DND-41 (cell line): ENCODE data around the gene COL15A1.

Source experiments
- ATAC-seq: fragments of 200-7000 bp; cut with Tn5 transposase; 3 replicates; pipeline ENCODE4 v1.9.1; 2021; ENCODE audit warnings: low read depth; ENCODE audit not compliant: insufficient read depth
- DNase-seq: peaks from one replicate; pipeline ENCODE4 v3.0.0-alpha.2; 2020
- H2AFZ ChIP-seq: 2 replicates; pipeline ENCODE4 v1.6.0; 2012; ENCODE audit warnings: low read depth, low read length
- H3K27ac ChIP-seq: 2 replicates; pipeline ENCODE4 v1.5.1; 2012; ENCODE audit warnings: low read length, inconsistent platforms
- H3K27me3 ChIP-seq: fragments of 200-600 bp; sonication (generic); 2 replicates; pipeline ENCODE4 v1.6.0; 2012; ENCODE audit warnings: low read length, mild to moderate bottlenecking, inconsistent platforms; ENCODE audit not compliant: insufficient read depth, poor library complexity
- H3K36me3 ChIP-seq: 2 replicates; pipeline ENCODE4 v1.5.1; 2012; ENCODE audit warnings: low read length, inconsistent platforms; ENCODE audit not compliant: insufficient read depth
- H3K4me1 ChIP-seq: 2 replicates; pipeline ENCODE4 v1.5.1; 2012; ENCODE audit warnings: mild to moderate bottlenecking, low read length; ENCODE audit not compliant: insufficient read depth
- H3K4me2 ChIP-seq: 2 replicates; pipeline ENCODE4 v1.6.0; 2012; ENCODE audit warnings: mild to moderate bottlenecking, moderate library complexity, low read length, inconsistent platforms; ENCODE audit not compliant: insufficient read depth
- H3K4me3 ChIP-seq, 2 experiments: fragments of 200-600 bp in 1 of 2; shearing (Covaris generic) in 1 of 2; 2 replicates each; pipeline ENCODE4 v1.5.1; 2012 to 2016; ENCODE audit warnings: inconsistent platforms in 2 of 2, low read length in 2 of 2, mild to moderate bottlenecking in 2 of 2, low read depth in 1 of 2, moderate library complexity in 1 of 2
- H3K79me2 ChIP-seq: 2 replicates; pipeline ENCODE4 v1.6.0; 2012; ENCODE audit warnings: low read length, inconsistent platforms; ENCODE audit not compliant: insufficient read depth
- H3K9ac ChIP-seq: 2 replicates; pipeline ENCODE4 v1.6.0; 2012; ENCODE audit warnings: low read depth, mild to moderate bottlenecking, inconsistent platforms, low read length, moderate library complexity
- H3K9me3 ChIP-seq: 2 replicates; pipeline ENCODE4 v1.5.1; 2012; ENCODE audit warnings: low read length, moderate library complexity, mild to moderate bottlenecking, inconsistent platforms; ENCODE audit not compliant: insufficient read depth, severe bottlenecking
- H4K20me1 ChIP-seq: 2 replicates; pipeline ENCODE4 v1.6.0; 2012; ENCODE audit warnings: low read length; ENCODE audit not compliant: insufficient read depth
- EZH2 ChIP-seq: IDR thresholded peaks from 3 replicates; pipeline ENCODE4 v1.6.1; 2012; ENCODE audit warnings: borderline replicate concordance, low read depth, mild to moderate bottlenecking, moderate library complexity, low read length, inconsistent platforms; ENCODE audit not compliant: severe bottlenecking
- TF ChIP-seq, protein P1 (sequence below): IDR thresholded peaks from 2 replicates; pipeline ENCODE4 v1.5.1; 2012; ENCODE audit warnings: borderline replicate concordance, low read length, moderate library complexity, mild to moderate bottlenecking; ENCODE audit not compliant: poor library complexity, severe bottlenecking; ENCODE audit errors: extremely low read depth

Gene COL15A1

DNA sequence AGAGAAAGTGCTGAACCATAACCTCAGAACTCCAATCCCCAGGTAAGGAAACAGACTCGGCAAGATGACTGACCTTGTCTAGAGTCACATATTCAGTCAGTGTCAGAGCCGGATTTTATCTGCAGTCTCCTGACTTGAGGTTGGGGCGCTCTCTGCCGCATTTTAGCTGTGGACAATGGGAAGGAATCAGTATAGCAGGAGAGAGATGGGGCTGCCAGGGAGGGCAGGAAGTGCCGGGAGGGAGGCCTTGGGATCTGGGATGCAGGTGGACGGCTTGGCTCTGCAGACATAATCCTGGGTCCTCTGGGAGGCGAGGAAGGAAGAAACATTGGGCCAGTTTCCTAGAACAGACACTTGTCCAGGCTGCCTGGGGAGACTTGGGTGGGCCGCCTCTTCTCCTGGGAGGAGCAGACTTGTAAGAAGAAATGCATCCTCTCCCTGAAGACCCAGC is 39.7 kb upstream of the COL15A1 start:
- no peaks in the 10 kb centered on the region for H4K20me1 ChIP-seq
- H3K4me1 ChIP-seq = no peaks in the 10 kb centered on the region
- ATAC-seq = no peak
- no peak overlapping the region for H3K9ac ChIP-seq
- TF ChIP-seq, protein P1, sequence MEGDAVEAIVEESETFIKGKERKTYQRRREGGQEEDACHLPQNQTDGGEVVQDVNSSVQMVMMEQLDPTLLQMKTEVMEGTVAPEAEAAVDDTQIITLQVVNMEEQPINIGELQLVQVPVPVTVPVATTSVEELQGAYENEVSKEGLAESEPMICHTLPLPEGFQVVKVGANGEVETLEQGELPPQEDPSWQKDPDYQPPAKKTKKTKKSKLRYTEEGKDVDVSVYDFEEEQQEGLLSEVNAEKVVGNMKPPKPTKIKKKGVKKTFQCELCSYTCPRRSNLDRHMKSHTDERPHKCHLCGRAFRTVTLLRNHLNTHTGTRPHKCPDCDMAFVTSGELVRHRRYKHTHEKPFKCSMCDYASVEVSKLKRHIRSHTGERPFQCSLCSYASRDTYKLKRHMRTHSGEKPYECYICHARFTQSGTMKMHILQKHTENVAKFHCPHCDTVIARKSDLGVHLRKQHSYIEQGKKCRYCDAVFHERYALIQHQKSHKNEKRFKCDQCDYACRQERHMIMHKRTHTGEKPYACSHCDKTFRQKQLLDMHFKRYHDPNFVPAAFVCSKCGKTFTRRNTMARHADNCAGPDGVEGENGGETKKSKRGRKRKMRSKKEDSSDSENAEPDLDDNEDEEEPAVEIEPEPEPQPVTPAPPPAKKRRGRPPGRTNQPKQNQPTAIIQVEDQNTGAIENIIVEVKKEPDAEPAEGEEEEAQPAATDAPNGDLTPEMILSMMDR = no peak
- no peak for TF ChIP-seq EZH2
- no peaks in the 10 kb centered on the region for H3K79me2 ChIP-seq
- no peak overlapping the region for H3K4me2 ChIP-seq
- no peaks in the 10 kb centered on the region for H3K27me3 ChIP-seq
- no peak overlapping the region for H3K27ac ChIP-seq
- H2AFZ ChIP-seq = no peak overlapping the region
- H3K4me3 ChIP-seq = no peak overlapping the region
- H3K9me3 ChIP-seq = no peaks in the 10 kb centered on the region
- DNase-seq = no peak
- no peaks in the 10 kb centered on the region for H3K36me3 ChIP-seq

DNA sequence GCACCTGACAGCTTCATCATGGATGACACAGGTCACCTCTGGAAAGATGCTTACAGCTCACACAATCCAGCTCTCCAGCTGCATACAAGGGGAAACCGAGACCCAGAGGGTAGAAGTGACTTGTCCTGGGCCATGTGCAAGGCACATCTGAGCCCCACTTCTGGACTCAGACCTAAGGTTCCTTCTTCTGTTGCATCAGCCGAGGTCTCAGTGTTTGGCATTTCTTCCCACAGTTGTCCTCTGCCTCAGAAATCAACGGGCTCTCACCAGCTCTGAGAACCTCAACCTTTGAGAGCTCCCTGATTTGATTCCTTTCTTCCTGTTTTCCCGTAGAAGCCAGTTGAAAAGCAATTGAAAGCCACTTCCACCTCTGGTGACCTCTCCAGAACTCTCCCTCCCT is 38.7 kb upstream of the COL15A1 start:
- Histone ChIP-seq H3K9ac (no peak overlapping the region), H4K20me1 (no peaks in the 10 kb centered on the region), H3K4me2 (no peak overlapping the region), H3K9me3 (no peaks in the 10 kb centered on the region), H3K79me2 (no peaks in the 10 kb centered on the region), H3K27me3 (no peaks in the 10 kb centered on the region), H3K27ac (no peak overlapping the region), H2AFZ (no peak overlapping the region), H3K36me3 (no peaks in the 10 kb centered on the region), H3K4me1 (no peaks in the 10 kb centered on the region), H3K4me3 (no peak overlapping the region)
- TF ChIP-seq, protein P1 = no peak
- no peak for TF ChIP-seq EZH2
- no peak for DNase-seq
- ATAC-seq = no peak

DNA sequence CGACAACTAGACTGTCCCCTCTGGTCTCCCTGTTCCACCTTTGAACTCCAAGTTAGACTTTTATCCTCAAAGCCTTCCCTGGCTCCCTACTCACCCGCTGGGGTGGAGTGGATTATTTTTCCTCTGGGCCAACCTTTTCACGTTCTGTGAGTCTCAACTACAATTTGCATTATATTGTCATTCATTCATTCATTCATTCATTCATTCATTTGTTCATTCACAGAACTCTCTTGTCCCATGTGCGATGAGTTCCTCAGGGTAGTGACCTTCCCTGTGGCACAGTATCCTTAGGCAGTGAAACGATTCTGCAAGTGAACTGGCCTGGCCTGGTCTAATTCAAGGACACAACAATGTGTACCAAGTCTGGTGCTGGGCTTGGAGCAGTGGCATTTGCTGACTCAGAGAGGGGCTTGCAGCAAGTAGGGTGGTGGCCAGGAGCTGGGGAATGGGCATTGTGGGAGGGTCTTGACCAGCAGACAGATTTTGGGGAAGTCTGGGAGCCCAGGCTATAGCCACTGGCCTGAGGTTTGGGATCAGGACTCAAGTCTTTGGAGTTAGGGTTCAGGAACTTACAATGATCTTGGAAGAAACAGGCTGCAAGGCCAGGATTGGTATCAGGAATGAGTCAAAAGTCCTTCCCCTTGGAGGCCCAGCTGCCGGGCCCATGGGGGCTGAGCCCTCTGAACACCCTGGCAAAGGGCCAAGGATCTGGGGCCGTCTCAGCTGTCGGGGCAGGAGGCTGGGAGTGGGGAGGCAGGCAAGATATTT is 37.2 kb upstream of the COL15A1 start:
- DNase-seq (no peak), ATAC-seq (no peak)
- no peaks in the 10 kb centered on the region for H3K9me3 ChIP-seq
- no peak for TF ChIP-seq EZH2
- TF ChIP-seq, protein P1 = no peak
- H3K4me3 ChIP-seq = no peak overlapping the region
- no peak overlapping the region for H2AFZ ChIP-seq
- no peaks in the 10 kb centered on the region for H3K36me3 ChIP-seq
- H3K4me2 ChIP-seq = no peak overlapping the region
- no peaks in the 10 kb centered on the region for H3K79me2 ChIP-seq
- H3K27ac ChIP-seq = no peak overlapping the region
- no peaks in the 10 kb centered on the region for H3K27me3 ChIP-seq
- H3K4me1 ChIP-seq = no peaks in the 10 kb centered on the region
- no peaks in the 10 kb centered on the region for H4K20me1 ChIP-seq
- H3K9ac ChIP-seq = no peak overlapping the region
